GM12892 (cell line): Measurements from ENCODE around the gene RNF115.

Source experiments
- DNase-seq: peaks from one replicate; pipeline ENCODE4 v3.0.0; 2011; ENCODE audit not compliant: insufficient read length
- FAIRE-seq: peaks from 2 replicates; lab custom pipeline; 2011; peaks lifted over from hg19 to GRCh38; lab: Jason Lieb, UNC
- POLR2A ChIP-seq: IDR thresholded peaks from 2 replicates; pipeline ENCODE4 v1.6.1; 2011; ENCODE audit warnings: low read depth, low read length, control low read depth
- POLR2AphosphoS5 ChIP-seq: IDR thresholded peaks from 2 replicates; pipeline ENCODE4 v1.6.1; 2011; ENCODE audit warnings: low read depth, low read length, control low read depth
- TAF1 ChIP-seq: IDR thresholded peaks from 2 replicates; pipeline ENCODE4 v1.6.1; 2011; ENCODE audit warnings: low read depth, mild to moderate bottlenecking, control low read depth, low read length, borderline replicate concordance

RNF115 gene

DNA sequence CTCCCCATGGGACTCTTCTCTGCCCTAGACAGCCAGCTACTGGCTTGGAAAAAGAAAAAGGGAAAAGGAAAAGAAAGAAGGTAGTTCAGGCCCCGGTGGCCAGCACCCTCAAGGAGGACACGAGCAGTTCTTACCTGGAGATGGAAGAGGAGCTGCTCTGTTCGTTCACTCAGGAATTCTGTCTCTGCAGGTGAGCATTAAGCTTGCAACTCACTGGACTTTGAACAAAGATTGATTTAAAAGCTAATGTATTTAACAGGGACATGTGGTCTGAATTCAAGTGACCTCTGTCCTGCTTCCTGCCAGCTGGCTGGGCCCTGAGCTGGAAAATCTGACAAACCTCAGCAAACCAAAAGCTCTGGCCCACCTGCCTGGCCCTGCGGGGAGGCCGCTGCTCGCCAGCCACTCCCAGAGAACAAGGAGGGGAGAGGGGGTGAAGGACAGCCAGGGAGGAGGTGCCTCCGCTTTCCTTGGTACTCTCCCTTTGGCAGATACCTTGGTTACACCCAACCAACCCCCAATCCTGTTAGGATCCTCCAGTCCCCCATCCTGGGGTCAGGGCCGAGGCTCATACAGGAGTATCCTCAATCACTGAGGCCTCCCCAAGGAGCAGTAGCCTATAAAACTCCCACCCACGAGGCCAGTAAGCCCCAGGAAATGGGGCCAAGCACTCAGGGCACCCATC, 116.6 kb downstream of the RNF115 start, which contains the start of gene PDZK1:
TSS of gene PDZK1 (minus strand) at position 186 of the 685 bp plus-strand sequence. CDS start 19,347 bp downstream, outside the sequence.
- DNase-seq (no peak), FAIRE-seq (no peak)
- TF ChIP-seq POLR2AphosphoS5 (no peak), POLR2A (no peak), TAF1 (no peak)

DNA sequence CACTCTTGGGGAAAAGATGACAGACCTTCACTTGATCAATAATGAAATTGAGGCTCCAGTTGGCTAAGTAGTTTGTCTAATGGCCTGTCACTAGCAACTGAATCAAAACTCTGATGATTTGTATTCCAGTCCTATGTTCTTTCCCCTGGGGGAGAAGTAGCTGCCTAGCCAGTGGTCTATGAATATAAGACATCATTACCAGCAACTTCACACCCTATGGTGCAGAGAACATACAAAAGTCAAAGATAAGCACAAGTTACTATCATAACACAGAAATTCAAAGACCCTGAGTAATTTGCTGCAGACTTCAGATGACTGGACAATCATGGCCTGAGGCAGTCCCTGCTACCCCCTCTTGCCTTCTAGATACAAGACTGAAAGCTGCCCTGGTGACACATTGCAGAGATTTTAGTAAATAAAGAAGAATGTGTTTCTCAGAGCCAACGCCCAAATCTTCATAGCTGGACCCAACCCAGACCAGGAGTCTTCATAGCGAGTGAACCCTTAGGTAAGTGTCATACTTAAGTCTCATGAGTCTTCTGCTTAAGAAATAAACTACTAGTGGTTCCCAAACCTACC, 117.7 kb downstream of the RNF115 start:
- FAIRE-seq (no peak), DNase-seq (no peak)
- TF ChIP-seq POLR2AphosphoS5 (no peak), TAF1 (no peak), POLR2A (no peak)

DNA sequence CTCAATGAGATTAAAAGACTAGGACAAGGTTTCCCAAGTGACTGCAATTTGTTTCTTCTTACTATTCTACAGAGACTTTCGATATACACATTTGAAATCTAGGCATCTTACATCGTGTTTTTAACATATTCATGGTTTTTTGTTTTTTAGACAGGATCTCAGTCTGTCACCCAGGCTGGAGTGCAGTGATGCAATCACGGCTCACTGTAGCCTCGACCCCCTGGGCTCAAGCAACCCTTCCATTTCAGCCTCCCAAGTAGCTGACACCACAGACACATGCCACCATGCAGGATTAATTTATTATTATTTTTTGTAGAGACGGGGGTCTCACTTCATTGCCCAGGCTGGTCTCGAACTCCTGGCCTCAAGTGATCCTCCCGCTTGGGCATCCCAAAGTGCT, 118.3 kb downstream of the RNF115 start:
- TF ChIP-seq POLR2AphosphoS5 (no peak), TAF1 (no peak), POLR2A (no peak)
- no peak for FAIRE-seq
- DNase-seq: no peak

DNA sequence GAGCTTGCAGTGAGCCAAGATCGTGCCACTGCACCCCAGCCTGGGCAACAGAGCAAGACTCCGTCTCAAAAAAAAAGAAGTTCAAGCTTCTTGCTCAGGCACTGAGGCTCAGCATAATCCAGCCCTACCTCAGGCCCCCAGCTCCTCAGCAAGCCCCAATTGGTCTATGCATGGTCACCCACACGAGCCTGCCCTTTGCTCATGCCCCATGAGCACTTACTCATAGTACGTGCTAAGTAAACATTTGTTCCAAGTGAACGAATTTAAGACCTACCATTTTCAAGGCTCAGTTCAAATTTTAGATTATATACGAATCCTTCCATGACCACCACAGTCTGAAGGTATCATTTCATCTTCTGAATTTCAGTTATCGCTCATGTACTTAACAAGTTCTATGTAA, 121.1 kb downstream of the RNF115 start:
- DNase-seq (no peak), FAIRE-seq (no peak)
- no peak for TF ChIP-seq TAF1
- no peak for TF ChIP-seq POLR2A
- no peak for TF ChIP-seq POLR2AphosphoS5

DNA sequence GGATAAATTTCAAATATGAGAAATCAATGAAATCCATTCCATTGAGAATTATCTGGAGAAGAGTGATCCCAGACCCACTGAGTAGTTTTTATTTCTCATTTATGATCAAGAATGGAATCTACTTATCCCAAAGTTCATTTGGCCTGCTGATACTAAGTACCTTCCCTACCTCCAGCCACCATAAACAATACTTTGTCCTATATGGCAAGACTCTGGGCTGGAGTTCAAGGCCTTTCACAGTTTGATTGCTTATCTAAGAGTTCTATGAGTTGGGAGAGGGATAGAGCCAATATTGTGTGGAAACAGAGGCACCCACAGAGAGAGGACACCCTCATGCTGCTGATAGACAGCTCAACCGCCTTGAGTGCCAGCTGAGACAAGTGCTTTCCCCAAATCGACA, 121.8 kb downstream of the RNF115 start:
- FAIRE-seq (no peak), DNase-seq (no peak)
- TF ChIP-seq POLR2A (no peak), POLR2AphosphoS5 (no peak), TAF1 (no peak)

DNA sequence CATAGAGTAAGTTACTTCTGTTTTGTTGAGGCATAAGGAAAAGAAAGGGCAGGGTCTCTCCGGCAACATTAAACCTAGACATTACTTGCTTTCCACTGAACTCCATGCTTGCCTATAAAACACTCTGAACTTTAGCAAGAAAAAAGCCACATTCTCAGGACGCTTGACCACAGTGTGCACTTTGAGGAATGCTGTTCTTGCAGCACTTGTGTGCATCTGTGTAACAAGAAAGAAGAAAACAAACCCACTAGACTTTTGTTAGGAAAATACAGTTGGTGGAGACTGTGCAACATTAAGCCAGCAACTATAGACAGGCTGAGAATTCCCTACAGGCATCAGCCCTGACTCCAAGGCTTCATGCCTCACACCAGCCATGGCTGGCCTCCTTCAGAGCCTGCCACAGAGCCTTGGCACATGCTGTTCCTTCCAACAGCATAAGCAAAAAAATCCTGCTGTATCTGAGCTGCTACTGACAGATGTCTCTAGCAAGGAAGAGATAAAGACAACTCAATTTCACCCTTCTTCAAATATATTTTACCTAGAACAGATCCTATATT, 122.5 kb downstream of the RNF115 start:
- FAIRE-seq (no peak), DNase-seq (no peak)
- TF ChIP-seq TAF1 (no peak), POLR2A (no peak), POLR2AphosphoS5 (no peak)

DNA sequence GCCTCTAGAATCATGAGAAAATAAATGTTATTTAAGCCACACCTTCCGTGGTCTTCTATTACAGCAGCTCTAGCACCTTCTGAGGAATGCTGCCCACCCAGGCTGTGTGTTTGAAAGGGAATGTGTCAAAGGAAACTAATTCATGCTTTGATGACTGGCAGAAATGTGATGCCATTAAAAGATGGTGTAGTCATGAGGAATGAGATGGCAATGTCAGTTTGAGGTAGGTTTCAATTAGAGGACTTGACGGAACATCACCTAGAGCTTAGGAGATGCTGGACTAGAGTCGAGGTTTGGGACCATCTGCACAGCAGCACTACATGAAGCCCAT, 127.3 kb downstream of the RNF115 start:
- no peak for FAIRE-seq
- no peak for TF ChIP-seq TAF1
- TF ChIP-seq POLR2AphosphoS5: no peak
- TF ChIP-seq POLR2A: no peak
- DNase-seq: no peak

DNA sequence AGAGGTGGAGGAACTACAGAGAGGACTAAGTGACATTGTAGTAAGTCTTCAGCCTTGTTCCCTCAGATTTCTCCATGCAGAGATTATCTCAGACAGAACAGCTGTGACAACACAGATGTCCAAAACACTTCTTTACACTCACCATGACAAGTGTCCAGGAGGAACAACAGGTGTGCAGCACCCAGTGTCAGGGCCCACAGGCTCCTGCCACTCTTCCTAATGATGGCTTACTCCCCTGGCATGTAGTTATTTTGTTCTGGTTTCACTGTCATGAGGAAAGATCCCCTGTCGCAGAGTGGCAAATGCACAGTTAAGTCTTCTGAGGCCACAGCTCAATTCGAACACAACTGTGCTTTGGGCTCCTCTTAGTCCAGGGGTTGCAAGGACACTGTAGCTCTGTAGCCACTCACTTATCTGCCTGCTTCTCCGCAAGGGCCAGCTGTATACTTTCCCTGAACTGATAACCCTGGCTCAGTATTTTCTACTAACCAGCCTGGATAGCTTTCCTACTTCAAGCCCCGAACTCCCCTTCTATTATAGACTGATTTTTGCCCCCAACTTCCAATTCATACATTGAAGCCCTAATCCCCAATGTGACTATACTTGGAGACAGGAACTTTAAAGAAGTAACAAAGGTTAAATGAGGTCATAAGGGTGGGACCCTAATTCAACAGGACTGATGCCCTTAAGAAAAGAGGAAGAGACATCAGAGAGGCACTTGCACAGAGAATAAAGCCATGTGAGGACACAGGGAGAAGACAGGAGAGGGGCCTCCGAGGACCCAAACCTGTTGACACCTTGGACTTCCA, 127.9 kb downstream of the RNF115 start:
- TF ChIP-seq POLR2AphosphoS5 (no peak), POLR2A (no peak), TAF1 (no peak)
- FAIRE-seq (no peak), DNase-seq (no peak)

DNA sequence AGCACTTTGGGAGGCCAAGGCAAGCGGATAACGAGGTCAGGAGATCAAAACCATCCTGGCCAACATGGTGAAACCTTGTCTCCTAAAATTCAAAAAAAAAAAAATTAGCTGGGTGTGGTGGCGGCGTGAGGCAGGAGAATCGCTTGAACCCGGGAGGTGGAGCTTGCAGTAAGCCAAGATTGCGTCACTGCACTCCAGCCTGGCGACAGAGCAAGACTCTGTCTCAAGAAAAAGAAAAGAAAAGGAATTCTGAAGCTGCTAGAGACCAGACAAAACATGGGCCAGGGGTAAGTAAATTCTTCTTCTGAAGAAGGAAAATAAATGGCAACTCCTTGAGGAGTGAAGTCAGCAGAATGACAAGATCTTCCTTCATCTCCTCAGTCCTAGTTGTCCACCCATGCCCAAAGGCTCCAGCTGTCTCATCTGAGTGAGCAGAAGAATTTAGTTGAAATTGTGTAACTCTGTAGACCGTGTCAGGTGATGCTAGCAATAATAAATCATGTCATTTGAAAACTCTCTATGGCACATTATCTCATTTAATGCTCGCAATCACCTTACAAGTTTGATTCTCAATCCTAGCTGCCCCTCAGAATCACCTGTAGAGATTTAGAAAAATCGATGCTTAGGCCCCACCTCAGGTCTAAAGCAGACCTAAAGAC, 131.0 kb downstream of the RNF115 start:
- FAIRE-seq (no peak), DNase-seq (no peak)
- TF ChIP-seq TAF1 (no peak), POLR2A (no peak), POLR2AphosphoS5 (no peak)

DNA sequence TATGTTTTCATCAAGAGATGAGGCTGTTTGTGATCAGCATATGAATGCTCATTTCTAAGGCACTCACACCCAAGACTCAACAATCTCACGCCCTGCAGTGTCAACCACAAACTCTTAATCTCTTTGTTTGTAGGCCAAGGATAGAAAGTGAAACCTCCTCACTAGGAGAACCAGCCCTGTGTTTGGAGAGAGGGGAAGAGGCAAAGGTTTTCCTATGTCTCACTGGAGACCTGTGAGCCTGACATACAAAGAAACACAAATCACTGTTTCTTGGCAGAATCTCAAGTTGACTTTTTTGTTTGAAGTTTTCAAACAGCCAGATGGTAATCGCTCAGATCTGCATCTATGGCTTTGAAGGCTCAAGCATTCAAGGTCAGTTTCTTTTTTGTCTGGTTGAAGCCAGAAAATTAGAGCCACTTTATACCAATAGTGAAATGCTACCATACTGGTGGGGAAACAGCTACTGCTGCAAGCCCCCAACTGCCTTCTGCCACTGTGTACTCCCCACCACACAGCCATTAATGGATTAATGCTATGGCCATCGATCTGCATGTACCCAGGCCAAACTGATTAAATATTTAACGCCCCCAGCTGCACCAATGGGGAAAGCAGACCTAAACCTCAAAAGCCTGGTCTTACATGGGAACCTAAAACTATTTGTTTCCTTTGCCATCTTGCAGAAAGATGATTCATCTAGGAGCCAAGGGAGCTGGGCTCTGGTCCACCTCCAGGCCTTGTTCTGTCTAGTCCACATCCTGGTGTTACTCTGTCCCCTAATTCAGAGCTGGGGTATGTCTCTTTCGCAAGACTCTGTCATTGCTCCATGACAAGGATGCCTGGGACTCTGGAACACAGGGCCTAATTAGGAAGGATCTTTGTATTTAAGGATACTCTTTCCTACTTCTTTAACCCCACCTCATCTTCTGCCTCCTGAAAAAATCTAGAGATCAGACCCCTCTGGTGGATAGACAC, 133.0 kb downstream of the RNF115 start:
- peak; percentile 64 for FAIRE-seq
- TF ChIP-seq POLR2A (no peak), POLR2AphosphoS5 (no peak), TAF1 (no peak)
- DNase-seq: peak; percentile 31

DNA sequence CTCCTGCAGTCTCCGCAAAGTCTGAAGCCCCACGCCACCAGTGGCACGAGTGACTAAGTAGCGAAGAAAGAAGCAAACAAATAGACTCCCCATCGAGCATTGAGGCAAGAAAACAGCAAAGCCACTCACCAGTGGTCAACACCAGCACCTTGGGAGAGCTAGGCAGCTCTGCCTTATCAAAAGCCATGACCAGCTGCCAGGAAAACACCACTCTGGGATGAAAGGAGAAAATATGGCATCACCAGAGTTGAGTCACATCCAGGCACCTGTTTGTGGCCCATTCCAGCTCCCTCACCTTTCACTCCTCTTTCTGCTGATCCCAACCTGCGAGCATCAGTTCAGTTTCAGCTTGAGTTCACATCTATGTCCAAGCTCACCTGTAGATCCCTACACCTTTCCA, 134.0 kb downstream of the RNF115 start:
- no peak for TF ChIP-seq POLR2A
- no peak for TF ChIP-seq POLR2AphosphoS5
- no peak for TF ChIP-seq TAF1
- no peak for FAIRE-seq
- no peak for DNase-seq
